H1 (cell line): ENCODE measurements around the gene TMPRSS15. TPM values are rescaled to one million over a fixed set of nuclear protein-coding genes. Genes with fewer than 3 reads are reported as not detected.

ENCODE experiments used
- CHD7 ChIP-seq: fragments of 300-600 bp; sonication (generic); IDR thresholded peaks from 2 replicates; pipeline ENCODE4 v1.7.1; 2012; ENCODE audit warnings: low read length, moderate library complexity, mild to moderate bottlenecking, inconsistent platforms; ENCODE audit not compliant: insufficient replicate concordance
- PHF8 ChIP-seq: fragments of 200-600 bp; sonication (generic); conservative IDR thresholded peaks from 2 replicates; pipeline ENCODE4 v1.7.1; 2012; ENCODE audit warnings: low read depth, mild to moderate bottlenecking, inconsistent platforms, low read length, moderate library complexity
- USF2 ChIP-seq: IDR thresholded peaks from 2 replicates; pipeline ENCODE4 v1.6.1; 2011; ENCODE audit warnings: low read length, improper control_type of control experiment
- polyA plus RNA-seq, 7 experiments: library from polyadenylated mRNA; depleted of rRNA in 3 of 7; stranded (reverse) in 5 of 7; unstranded in 2 of 7; fragments of >200 nt in 5 of 7; fragments of 200-250 nt in 2 of 7; gene quantifications; 1 replicate in 5 of 7; 2 replicates in 1 of 7; 4 replicates in 1 of 7; pipeline versions ENCODE4 v1.2.1 to v1.2.3, GENCODE V29; 2011 to 2013; ENCODE audit warnings: missing spikeins in 2 of 7, mixed read lengths in 2 of 7
- total RNA-seq: library from RNA; stranded (reverse); fragmentation: NEBNext Ultra II Directional; extraction: Animal tissue kit (Norgen Biotek cat#: 25700); gene quantifications from 2 replicates; pipeline ENCODE4 v1.2.1, GENCODE V29; 2021

The TMPRSS15 gene
- total and polyA plus RNA-seq, 2 of the 8 experiments (the other 6 are each of a cell fraction or from before 2014, with no cell fraction given): not detected

- no peak for TF ChIP-seq CHD7
- no peak for TF ChIP-seq PHF8
- TF ChIP-seq USF2: no peak
- TF ChIP-seq, all 59 proteins: peak for 0
Measured at GRCh38 chr21:18253221-18253620, 150.4 kb downstream of the TMPRSS15 start (continued).
